ENCODE data around the gene MYO1F.

MYO1F gene

DNA sequence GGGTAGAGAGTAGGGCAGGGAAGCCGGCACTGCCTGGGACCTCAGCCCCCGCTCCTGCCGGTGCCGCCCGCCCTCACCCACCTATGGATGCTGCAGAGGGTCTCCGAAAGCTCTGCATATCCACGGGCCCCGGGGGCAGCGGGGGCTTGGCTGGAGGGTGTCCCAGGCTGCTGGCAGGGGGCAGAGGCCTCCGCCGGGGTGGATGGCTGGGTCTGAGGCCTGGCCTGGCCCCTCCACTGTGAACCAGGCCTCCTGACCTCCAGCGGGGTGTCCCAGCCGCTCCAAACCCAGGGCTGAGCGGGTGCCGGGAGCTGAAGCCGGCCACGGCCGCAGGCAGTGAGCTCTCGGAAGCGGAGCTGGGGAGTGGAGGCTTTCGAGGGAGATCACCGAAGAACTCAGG is 78.9 kb downstream of the MYO1F start:
- H3K9me3 Mint-ChIP-seq, result no peaks in the 10 kb centered on the region
- no peak for DNase-seq
- no peaks in the 10 kb centered on the region for H3K27me3 Mint-ChIP-seq (ENCODE audit: low read depth, poor library complexity)
- H3K36me3 Mint-ChIP-seq (ENCODE audit: low read depth), result no peaks in the 10 kb centered on the region
- no peak overlapping the region for H3K4me3 Mint-ChIP-seq
- TF ChIP-seq, protein P1, sequence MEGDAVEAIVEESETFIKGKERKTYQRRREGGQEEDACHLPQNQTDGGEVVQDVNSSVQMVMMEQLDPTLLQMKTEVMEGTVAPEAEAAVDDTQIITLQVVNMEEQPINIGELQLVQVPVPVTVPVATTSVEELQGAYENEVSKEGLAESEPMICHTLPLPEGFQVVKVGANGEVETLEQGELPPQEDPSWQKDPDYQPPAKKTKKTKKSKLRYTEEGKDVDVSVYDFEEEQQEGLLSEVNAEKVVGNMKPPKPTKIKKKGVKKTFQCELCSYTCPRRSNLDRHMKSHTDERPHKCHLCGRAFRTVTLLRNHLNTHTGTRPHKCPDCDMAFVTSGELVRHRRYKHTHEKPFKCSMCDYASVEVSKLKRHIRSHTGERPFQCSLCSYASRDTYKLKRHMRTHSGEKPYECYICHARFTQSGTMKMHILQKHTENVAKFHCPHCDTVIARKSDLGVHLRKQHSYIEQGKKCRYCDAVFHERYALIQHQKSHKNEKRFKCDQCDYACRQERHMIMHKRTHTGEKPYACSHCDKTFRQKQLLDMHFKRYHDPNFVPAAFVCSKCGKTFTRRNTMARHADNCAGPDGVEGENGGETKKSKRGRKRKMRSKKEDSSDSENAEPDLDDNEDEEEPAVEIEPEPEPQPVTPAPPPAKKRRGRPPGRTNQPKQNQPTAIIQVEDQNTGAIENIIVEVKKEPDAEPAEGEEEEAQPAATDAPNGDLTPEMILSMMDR (IDR thresholded peaks at IDR 0.05), result no peak
- H3K4me1 Mint-ChIP-seq, result peaks cover 27% of the 10 kb centered on the region
- H3K27ac Mint-ChIP-seq, result no peak overlapping the region

- H3K4me1 Mint-ChIP-seq, result peaks cover 5% of the 10 kb centered on the region
- no peaks in the 10 kb centered on the region for H3K27me3 Mint-ChIP-seq (ENCODE audit: low read depth, poor library complexity)
- DNase-seq, result no peak
- peaks cover 4% of the 10 kb centered on the region for H3K36me3 Mint-ChIP-seq (ENCODE audit: low read depth)
- no peak overlapping the region for H3K4me3 Mint-ChIP-seq
- H3K9me3 Mint-ChIP-seq, result no peaks in the 10 kb centered on the region
- no peak overlapping the region for H3K27ac Mint-ChIP-seq
- TF ChIP-seq, protein P1 (IDR thresholded peaks at IDR 0.05), result no peak
Measured at GRCh38 chr19:8494158-8494557, 83.1 kb downstream of the MYO1F start.

DNA sequence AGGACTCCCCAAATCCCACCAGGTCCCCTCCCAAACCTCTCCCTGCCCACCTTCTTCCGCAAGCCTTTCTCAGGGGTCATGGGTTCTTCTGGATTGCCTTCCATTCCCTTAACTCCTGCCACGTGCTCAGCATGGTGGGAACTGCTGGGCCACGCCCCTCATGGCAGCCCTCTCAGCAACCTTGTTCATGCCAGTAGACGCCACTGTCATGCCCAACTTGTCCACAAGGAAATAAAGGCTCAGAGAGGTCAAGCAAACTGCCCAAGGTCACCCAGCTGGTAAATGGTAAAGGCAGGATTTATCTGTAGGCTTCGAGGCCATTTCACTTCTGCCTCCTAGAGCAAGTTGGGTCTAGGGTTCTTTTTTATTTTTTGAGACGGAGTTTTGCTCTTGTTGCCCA is 85.7 kb downstream of the MYO1F start:
- TF ChIP-seq, protein P1 (IDR thresholded peaks at IDR 0.05), result no peak
- no peak for DNase-seq
- H3K27ac Mint-ChIP-seq, result no peak overlapping the region
- no peaks in the 10 kb centered on the region for H3K9me3 Mint-ChIP-seq
- H3K4me3 Mint-ChIP-seq, result no peak overlapping the region
- H3K27me3 Mint-ChIP-seq (ENCODE audit: low read depth, poor library complexity), result peaks cover 3% of the 10 kb centered on the region
- peaks cover 29% of the 10 kb centered on the region for H3K36me3 Mint-ChIP-seq (ENCODE audit: low read depth)
- no peaks in the 10 kb centered on the region for H3K4me1 Mint-ChIP-seq

DNA sequence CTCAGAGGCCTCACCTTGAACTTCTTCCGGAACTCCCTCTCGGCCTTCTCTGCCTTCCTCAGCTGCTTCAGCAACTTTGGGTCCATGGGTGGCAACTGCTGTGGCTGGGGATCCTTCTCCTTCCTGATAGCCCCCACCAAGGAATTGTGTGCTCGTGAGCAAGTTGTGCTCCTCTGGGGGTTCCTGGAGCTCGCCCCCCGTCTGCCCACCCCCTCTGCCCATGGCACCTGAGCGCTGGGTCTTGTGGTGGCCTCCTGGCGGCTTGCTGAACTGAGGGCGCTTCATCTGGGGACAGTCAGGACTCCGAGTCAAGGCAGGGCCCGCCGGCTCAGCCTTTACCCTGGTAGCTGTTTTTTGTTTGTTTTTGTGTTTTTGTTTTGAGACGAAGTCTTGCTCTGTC is 86.4 kb downstream of the MYO1F start:
- peak overlapping the region; percentile 91 for H3K27ac Mint-ChIP-seq
- no peaks in the 10 kb centered on the region for H3K4me1 Mint-ChIP-seq
- no peak for DNase-seq
- H3K36me3 Mint-ChIP-seq (ENCODE audit: low read depth), result peaks cover 35% of the 10 kb centered on the region
- H3K4me3 Mint-ChIP-seq, result no peak overlapping the region
- TF ChIP-seq, protein P1 (IDR thresholded peaks at IDR 0.05), result no peak
- peaks cover 3% of the 10 kb centered on the region for H3K27me3 Mint-ChIP-seq (ENCODE audit: low read depth, poor library complexity)
- H3K9me3 Mint-ChIP-seq, result no peaks in the 10 kb centered on the region

DNA sequence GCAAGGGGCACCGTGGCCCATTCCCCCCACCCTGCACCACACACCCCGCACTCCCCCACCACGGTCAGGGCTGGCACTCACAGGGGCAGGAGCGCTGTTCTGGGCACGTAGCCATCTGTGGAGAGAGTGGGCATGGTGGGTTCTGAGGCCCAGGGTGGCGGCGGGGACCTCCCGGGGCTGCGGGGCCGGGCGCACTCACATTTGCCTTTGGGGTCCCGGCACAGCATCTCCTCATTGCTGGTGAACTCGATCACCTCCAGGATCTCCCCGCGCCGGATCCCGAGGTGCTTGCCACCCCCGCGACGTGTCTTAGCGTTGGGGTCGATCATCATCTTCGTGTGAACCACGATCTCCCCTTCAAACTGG is 86.9 kb downstream of the MYO1F start:
- no peak overlapping the region for H3K4me3 Mint-ChIP-seq
- peaks cover 3% of the 10 kb centered on the region for H3K27me3 Mint-ChIP-seq (ENCODE audit: low read depth, poor library complexity)
- H3K4me1 Mint-ChIP-seq, result no peaks in the 10 kb centered on the region
- peaks cover 37% of the 10 kb centered on the region for H3K36me3 Mint-ChIP-seq (ENCODE audit: low read depth)
- TF ChIP-seq, protein P1 (IDR thresholded peaks at IDR 0.05), result no peak
- peak overlapping the region; percentile 91 for H3K27ac Mint-ChIP-seq
- DNase-seq, result no peak
- H3K9me3 Mint-ChIP-seq, result no peaks in the 10 kb centered on the region

- Mint-ChIP-seq H3K4me1 (no peaks in the 10 kb centered on the region), H3K36me3 (ENCODE audit: low read depth) (peaks cover 43% of the 10 kb centered on the region), H3K27ac (peak overlapping the region; percentile 88)
Measured at GRCh38 chr19:8489561-8490394, 87.5 kb downstream of the MYO1F start.

More at GRCh38 chr19:8489561-8490394, 87.5 kb downstream of the MYO1F start:
- DNase-seq, result no peak
- Mint-ChIP-seq H3K9me3 (no peaks in the 10 kb centered on the region), H3K27me3 (ENCODE audit: low read depth, poor library complexity) (peaks cover 3% of the 10 kb centered on the region), H3K4me3 (no peak overlapping the region)
- TF ChIP-seq, protein P1 (IDR thresholded peaks at IDR 0.05), result no peak
